Sigmoid colon (tissue), 7 donors: Measurements from ENCODE around the gene CPM. TPM values are rescaled to one million over a fixed set of nuclear protein-coding genes. Genes with fewer than 3 reads are reported as not detected.

ENCODE experiments used
- DNase-seq: peaks from one replicate; pipeline ENCODE4 v3.0.0-alpha.2; 2019
- H3K27ac ChIP-seq, 4 donors: fragments of 200-600 bp; sonication (generic); one replicate each; pipeline ENCODE4 v1.5.1; 2016 to 2019; ENCODE audit warnings: mild to moderate bottlenecking in 1 of 4
- H3K27me3 ChIP-seq, 3 donors: fragments of 200-600 bp; sonication (generic); one replicate each; pipeline ENCODE4 v1.5.1; 2019; ENCODE audit warnings: mild to moderate bottlenecking in 1 of 3
- H3K36me3 ChIP-seq, 4 donors: fragments of 200-600 bp; sonication (generic); one replicate each; pipeline ENCODE4 v1.5.1; 2016 to 2019
- H3K4me1 ChIP-seq, 4 donors: fragments of 200-600 bp; sonication (generic); one replicate each; pipeline ENCODE4 v1.5.1; 2017 to 2019
- H3K4me3 ChIP-seq, 4 donors: fragments of 200-600 bp; sonication (generic); one replicate each; pipeline ENCODE4 v1.5.1; 2017 to 2019; ENCODE audit warnings: mild to moderate bottlenecking in 2 of 4, moderate library complexity in 1 of 4
- H3K9me3 ChIP-seq, 4 donors: fragments of 200-600 bp in 3 of 4; sonication (generic) in 3 of 4; one replicate each; pipeline versions ENCODE4 v1.5.1 to v1.6.1; 2013 to 2019
- CTCF ChIP-seq, 4 experiments: fragments of 450-650 bp in 3 of 4; fragments of 200-600 bp in 1 of 4; IDR thresholded peaks; one replicate each; pipeline ENCODE4 v1.5.1; 2016 to 2019; ENCODE audit warnings: antibody characterized with exemption in 4 of 4, mild to moderate bottlenecking in 3 of 4, moderate library complexity in 2 of 4
- EP300 ChIP-seq, 4 donors: sonication (generic); formaldehyde crosslinking; IDR thresholded peaks; one replicate each; pipeline ENCODE4 v1.6.1; 2017; ENCODE audit warnings: antibody characterized with exemption in 4 of 4
- POLR2A ChIP-seq, 2 donors: fragments of 450-650 bp; IDR thresholded peaks; one replicate each; pipeline ENCODE4 v1.6.1; 2016; ENCODE audit warnings: antibody characterized with exemption in 2 of 2, mild to moderate bottlenecking in 2 of 2, moderate library complexity in 2 of 2
- POLR2AphosphoS5 ChIP-seq, 4 donors: sonication (generic); formaldehyde crosslinking; IDR thresholded peaks; one replicate each; pipeline ENCODE4 v1.6.1; 2017; ENCODE audit warnings: antibody characterized with exemption in 4 of 4
- WGBS, 2 donors: extraction: QIAGEN DNeasy Blood & Tissue Kit; methylation state at CpG; one replicate each; pipeline ENCODE4 v1.1.7; 2013; 5-methylcytosine and 5-hydroxymethylcytosine counted together
- intact Hi-C: fragments of 100-400 bp; cut with DNase I; formaldehyde crosslinking; loops from one replicate; pipeline ENCODE4 v1.15.1; 2023
- polyA plus RNA-seq, 3 donors: library from polyadenylated mRNA; stranded (reverse); fragments of 200-250 nt; gene quantifications; one replicate each; pipeline ENCODE4 v1.2.3, GENCODE V29; 2013
- total RNA-seq, 4 donors: library from RNA; depleted of rRNA; stranded (reverse); fragments of >200 nt; gene quantifications; one replicate each; pipeline ENCODE4 v1.1.0, GENCODE V29; 2016
- donor health status: healthy with polysubstance abuse.
- donor health status: Bipolar disorder and iron deficiency.
- donor health status: healthy.

CPM gene
- total and polyA plus RNA-seq, 7 donors = 15.3 to 81.0 (median 36.5) TPM

GRCh38 chr12:68861890-68862289, 71.1 kb downstream of the CPM start:
- H3K27me3 ChIP-seq = no peaks in the 10 kb centered on the region
- 87 to 93% methylated on average over 3 of the region's 3 CpGs for WGBS, 2 donors
- H3K9me3 ChIP-seq = no peaks in the 10 kb centered on the region
- H3K4me3 ChIP-seq = no peak overlapping the region
- H3K27ac ChIP-seq = no peak overlapping the region
- no peak for TF ChIP-seq CTCF (IDR thresholded peaks at IDR 0.05)
- no peak for TF ChIP-seq EP300 (IDR thresholded peaks at IDR 0.05)
- no peak for TF ChIP-seq POLR2AphosphoS5 (IDR thresholded peaks at IDR 0.05)
- TF ChIP-seq POLR2A (IDR thresholded peaks at IDR 0.05) = no peak
- intact Hi-C loops = no loop called here
- peaks cover 0 to 3% (median 0%) of the 10 kb centered on the region in 4 donors for H3K4me1 ChIP-seq
- DNase-seq = no peak
- H3K36me3 ChIP-seq = no peaks in the 10 kb centered on the region

DNA sequence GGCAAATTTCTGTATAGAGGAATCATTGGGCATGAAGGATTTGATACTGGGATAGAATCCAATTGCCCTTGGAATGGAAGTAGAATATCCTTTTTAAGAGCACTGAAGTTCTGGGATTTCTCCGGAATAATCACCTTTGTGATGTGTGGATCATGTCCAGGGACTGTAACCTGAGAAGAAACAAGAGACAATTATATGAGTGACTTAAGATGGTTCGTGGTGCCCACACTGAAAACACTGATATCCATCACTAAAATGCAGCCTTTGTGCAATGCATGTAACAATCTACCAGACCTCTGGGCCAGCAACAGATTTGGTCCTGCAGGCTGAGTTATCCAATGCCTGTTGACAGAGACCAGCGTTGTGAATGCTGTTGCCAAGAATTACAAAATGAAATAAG, 76.5 kb downstream of the CPM start:
- H3K4me1 ChIP-seq = no peaks in the 10 kb centered on the region
- no peak for TF ChIP-seq CTCF (IDR thresholded peaks at IDR 0.05)
- TF ChIP-seq POLR2AphosphoS5 (IDR thresholded peaks at IDR 0.05) = no peak
- intact Hi-C loops = no loop called here
- no peaks in the 10 kb centered on the region for H3K27me3 ChIP-seq
- no peak for DNase-seq
- 87 to 89% methylated on average over 3 of the region's 3 CpGs for WGBS, 2 donors
- H3K9me3 ChIP-seq = no peaks in the 10 kb centered on the region
- no peaks in the 10 kb centered on the region for H3K36me3 ChIP-seq
- H3K4me3 ChIP-seq = no peak overlapping the region
- H3K27ac ChIP-seq = no peak overlapping the region

DNA sequence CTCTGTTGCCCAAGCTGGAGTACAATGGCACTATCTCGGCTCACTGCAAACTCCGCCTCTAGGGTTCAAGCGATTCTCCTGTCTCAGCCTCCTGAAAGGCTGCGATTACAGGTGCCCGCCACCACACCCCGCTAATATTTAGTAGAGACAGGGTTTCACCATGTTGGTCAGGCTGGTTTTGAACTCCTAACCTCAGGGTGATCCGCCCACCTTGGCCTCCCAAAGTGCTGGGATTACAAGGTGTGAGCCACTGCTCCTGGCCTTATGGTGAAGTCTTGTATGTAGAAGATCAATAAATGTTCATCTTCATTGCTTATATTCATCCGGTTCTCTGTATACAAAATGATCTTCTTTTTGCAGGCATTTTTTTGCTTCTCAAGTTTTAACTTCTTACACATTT, 77.2 kb downstream of the CPM start:
- Histone ChIP-seq H3K36me3 (no peaks in the 10 kb centered on the region), H3K4me3 (no peak overlapping the region), H3K27ac (no peak overlapping the region), H3K27me3 (no peaks in the 10 kb centered on the region), H3K4me1 (no peaks in the 10 kb centered on the region), H3K9me3 (no peaks in the 10 kb centered on the region)
- DNase-seq = no peak
- intact Hi-C loops = no loop called here
- 97 to 98% methylated on average over 8 of the region's 8 CpGs for WGBS, 2 donors
- TF ChIP-seq CTCF (IDR thresholded peaks at IDR 0.05) (no peak), POLR2AphosphoS5 (IDR thresholded peaks at IDR 0.05) (no peak), EP300 (IDR thresholded peaks at IDR 0.05) (no peak), POLR2A (IDR thresholded peaks at IDR 0.05) (no peak)

- H3K27me3 ChIP-seq = no peaks in the 10 kb centered on the region
- no peaks in the 10 kb centered on the region for H3K4me1 ChIP-seq
- H3K4me3 ChIP-seq = no peak overlapping the region
- H3K27ac ChIP-seq = no peak overlapping the region
- no peaks in the 10 kb centered on the region for H3K9me3 ChIP-seq
- intact Hi-C loops = no loop called here
- WGBS, 2 donors = 89 to 91% methylated on average over 3 of the region's 3 CpGs
- H3K36me3 ChIP-seq = no peaks in the 10 kb centered on the region
- TF ChIP-seq CTCF (IDR thresholded peaks at IDR 0.05) (no peak), POLR2A (IDR thresholded peaks at IDR 0.05) (no peak), POLR2AphosphoS5 (IDR thresholded peaks at IDR 0.05) (no peak), EP300 (IDR thresholded peaks at IDR 0.05) (no peak)
- no peak for DNase-seq
These were observed 77.9 kb downstream of the CPM start for GRCh38 chr12:68855111-68855510.

DNA sequence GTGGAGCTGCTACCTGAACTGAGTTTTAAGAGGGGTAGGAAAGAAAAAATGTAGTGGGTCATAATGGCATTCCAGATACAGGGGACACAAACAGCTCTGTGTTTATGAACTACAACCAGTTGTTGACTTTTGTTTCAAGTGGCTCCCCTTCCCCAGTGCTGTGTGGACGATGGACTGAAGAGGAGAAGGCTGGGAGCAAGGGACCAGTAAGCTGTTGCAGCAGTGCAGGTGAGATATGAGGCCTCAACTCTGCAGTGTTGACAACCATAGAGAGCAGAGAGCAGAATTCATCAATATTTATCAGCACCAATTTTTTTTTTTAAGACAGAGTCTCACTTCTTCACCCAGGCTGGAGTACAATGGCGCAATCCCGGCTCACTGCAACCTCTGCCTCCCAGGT, 78.4 kb downstream of the CPM start:
- no peak for TF ChIP-seq POLR2AphosphoS5 (IDR thresholded peaks at IDR 0.05)
- Histone ChIP-seq H3K9me3 (no peaks in the 10 kb centered on the region), H3K27ac (no peak overlapping the region), H3K4me3 (no peak overlapping the region), H3K4me1 (no peaks in the 10 kb centered on the region), H3K36me3 (no peaks in the 10 kb centered on the region), H3K27me3 (no peaks in the 10 kb centered on the region)
- WGBS, 2 donors = 95% methylated on average over 3 of the region's 3 CpGs
- DNase-seq = no peak
- intact Hi-C loops = no loop called here
